T1000 (cell line): ENCODE measurements around the gene MRTFA.
"Not testable (repeated sequence)": the region's sequence is repeated elsewhere in the genome, so short reads cannot be mapped to it uniquely, and the experiment has no call there.

Experiments
- DNase-seq: peaks from one replicate; lab custom pipeline; 2025; ENCODE audit warnings: mixed read lengths; lab: John Stamatoyannopoulos, UW

The MRTFA gene

GRCh38 chr22:40636380-40637182 lies at the start of gene MRTFA:
Gene MRTFA (minus strand): TSS chr22:40636719.
- DNase-seq = peak; percentile 98

GRCh38 chr22:40685406-40685805 lies 48.9 kb upstream of the MRTFA start:
- DNase-seq = no peak

- no peak for DNase-seq
Measured at GRCh38 chr22:40684728-40685127, 48.2 kb upstream of the MRTFA start.

- DNase-seq = no peak
Measured at GRCh38 chr22:40681451-40681850, 44.9 kb upstream of the MRTFA start.

- no peak for DNase-seq
Measured at GRCh38 chr22:40680819-40681183, 44.3 kb upstream of the MRTFA start.

- no peak for DNase-seq
Measured at GRCh38 chr22:40679964-40680818, 43.7 kb upstream of the MRTFA start.

- DNase-seq = no peak
Measured at GRCh38 chr22:40679249-40679963, 42.9 kb upstream of the MRTFA start, which contains the start of gene MCHR1. Gene MCHR1 (plus strand): TSS chr22:40679484. CDS start chr22:40679653, 169 bp downstream.

- DNase-seq = no peak
Measured at GRCh38 chr22:40678493-40679248, 42.2 kb upstream of the MRTFA start.

- DNase-seq = no peak
Measured at GRCh38 chr22:40676644-40677043, 40.1 kb upstream of the MRTFA start.

- not testable (repeated sequence) for DNase-seq
Measured at GRCh38 chr22:40676166-40676565, 39.6 kb upstream of the MRTFA start.

- DNase-seq = no peak
Measured at GRCh38 chr22:40674274-40674673, 37.8 kb upstream of the MRTFA start.

- no peak for DNase-seq
Measured at GRCh38 chr22:40673017-40673416, 36.5 kb upstream of the MRTFA start.

- no peak for DNase-seq
Measured at GRCh38 chr22:40671796-40672360, 35.4 kb upstream of the MRTFA start.

GRCh38 chr22:40671369-40671768 lies 34.9 kb upstream of the MRTFA start:
- DNase-seq = no peak

GRCh38 chr22:40670058-40670457 lies 33.5 kb upstream of the MRTFA start:
- no peak for DNase-seq

- peak; percentile 56 for DNase-seq
Measured at GRCh38 chr22:40668611-40669411, 32.3 kb upstream of the MRTFA start.

GRCh38 chr22:40666151-40666848 lies 29.8 kb upstream of the MRTFA start:
- no peak for DNase-seq

- no peak for DNase-seq
Measured at GRCh38 chr22:40665312-40665711, 28.8 kb upstream of the MRTFA start.

- DNase-seq = no peak
Measured at GRCh38 chr22:40661671-40662070, 25.2 kb upstream of the MRTFA start.

GRCh38 chr22:40660730-40661129 lies 24.2 kb upstream of the MRTFA start:
- no peak for DNase-seq
